K562 (cell line): Measurements from ENCODE around the gene HMGN1.
A peak's percentile ranks its signal among the peaks of the same experiment; 100 is the strongest.

Experiments
- BCLAF1 ChIP-seq, 2 experiments: fragments of 450-650 bp in 1 of 2; IDR thresholded peaks; 2 replicates each; pipeline ENCODE4 v1.6.1; 2011 to 2017; ENCODE audit warnings: low read depth in 2 of 2, antibody characterized with exemption in 1 of 2, borderline replicate concordance in 1 of 2, low read length in 1 of 2, mild to moderate bottlenecking in 1 of 2, mixed read lengths in 1 of 2; ENCODE audit not compliant: control insufficient read depth in 1 of 2
- FOS ChIP-seq: IDR thresholded peaks from 3 replicates; pipeline ENCODE4 v1.6.1; 2011; ENCODE audit not compliant: insufficient read length; ENCODE audit errors: extremely low read depth
- NFATC3 ChIP-seq: fragments of 450-650 bp; IDR thresholded peaks from 2 replicates; pipeline ENCODE4 v1.6.1; 2017; ENCODE audit warnings: mild to moderate bottlenecking
- POLR2AphosphoS5 ChIP-seq: IDR thresholded peaks from 2 replicates; pipeline ENCODE4 v1.6.1; 2011; ENCODE audit warnings: mild to moderate bottlenecking, low read depth, low read length, moderate library complexity; ENCODE audit not compliant: control insufficient read depth, insufficient read depth
- PYGO2 ChIP-seq: fragments of 450-650 bp; IDR thresholded peaks from 2 replicates; pipeline ENCODE4 v1.6.1; 2016; ENCODE audit warnings: mild to moderate bottlenecking, missing genetic modification characterization, moderate library complexity, missing compliant biosample characterization
- RAD51 ChIP-seq: fragments of 450-650 bp; IDR thresholded peaks from 2 replicates; pipeline ENCODE4 v1.7.1; 2016; ENCODE audit warnings: low read depth, mild to moderate bottlenecking, borderline replicate concordance
- RNF2 ChIP-seq: sonication (generic); IDR thresholded peaks from 2 replicates; pipeline ENCODE4 v1.6.1; 2016
- RNF219 ChIP-seq: fragments of 250-450 bp; sonication (Bioruptor Pico); IDR thresholded peaks from 2 replicates; pipeline ENCODE4 v1.5.0; 2022; ENCODE audit warnings: mild to moderate bottlenecking
- SP1 ChIP-seq: sonication (generic); formaldehyde crosslinking; IDR thresholded peaks from 2 replicates; pipeline ENCODE4 v1.8.1; 2022; ENCODE audit warnings: mild to moderate bottlenecking, missing genetic modification reagents
- ZEB2 ChIP-seq: fragments of 450-650 bp; IDR thresholded peaks from 2 replicates; pipeline ENCODE4 v1.6.1; 2016
- ZNF655 ChIP-seq: fragments of 250-450 bp; sonication (Bioruptor Pico); IDR thresholded peaks from 2 replicates; pipeline ENCODE4 v1.5.0; 2021
- ZNF668 ChIP-seq: fragments of 250-450 bp; sonication (Bioruptor Pico); IDR thresholded peaks from 2 replicates; pipeline ENCODE4 v1.8.0; 2022; ENCODE audit warnings: mild to moderate bottlenecking, inconsistent platforms

GRCh38 chr21:39341249-39341923 is 7.5 kb downstream of the HMGN1 start:
- TF ChIP-seq RAD51 (no peak), ZNF668 (CRISPR knock-in tag) (no peak), NFATC3 (no peak), BCLAF1 (IDR thresholded peaks at IDR 0.05; ENCODE audit: borderline replicate concordance in 1 of 2, control insufficient read depth in 1 of 2, low read depth in 2 of 2, low read length in 1 of 2) (no peak), ZNF655 (CRISPR knock-in tag) (0 out of 2 replicates have a peak, but pooled peaks have one; percentile 33), SP1 (no peak), POLR2AphosphoS5 (peak; percentile 29; the same call in 1 of the 2 replicates), ZEB2 (no peak), RNF219 (no peak), RNF2 (no peak), PYGO2 (tag) (no peak), FOS (no peak)
